ENCODE data around the gene GRAMD2A. TPM values are rescaled to one million over a fixed set of nuclear protein-coding genes. Genes with fewer than 3 reads are reported as not detected.

Gene GRAMD2A
- total RNA-seq, 1 experiment from 2014 or later = 1.3 TPM

- no peak overlapping the region for H3K27ac Mint-ChIP-seq
- no peak overlapping the region for H3K4me2 ChIP-seq (ENCODE audit: insufficient read depth, insufficient read length, low read length)
- H3K4me1 ChIP-seq (ENCODE audit: insufficient read depth, low read length) = no peaks in the 10 kb centered on the region
These were observed 36.0 kb downstream of the GRAMD2A start for GRCh38 chr15:72161361-72162132.

More at GRCh38 chr15:72161361-72162132, 36.0 kb downstream of the GRAMD2A start:
- Histone ChIP-seq H3K56ac (ENCODE audit: insufficient read length, low read depth, low read length) (no peak overlapping the region), H2BK15ac (ENCODE audit: low read depth, low read length) (no peak overlapping the region), H3K79me1 (ENCODE audit: insufficient read depth, low read depth, low read length, poor library complexity, severe bottlenecking) (no peaks in the 10 kb centered on the region), H4K8ac (replicated peaks; ENCODE audit: insufficient read length, low read depth, low read length) (no peak overlapping the region), H3K23ac (ENCODE audit: insufficient read length, low read depth, low read length) (no peak overlapping the region), H2BK5ac (ENCODE audit: insufficient read length, low read length) (no peak overlapping the region), H3K9ac (ENCODE audit: extremely low read depth, insufficient read length, low read length) (no peak overlapping the region), H3K14ac (ENCODE audit: insufficient read depth, low read length) (no peak overlapping the region), H3K27me3 (ENCODE audit: insufficient read depth, low read length) (no peaks in the 10 kb centered on the region), H3K9me3 (ENCODE audit: control insufficient read depth, low read depth, low read length) (no peaks in the 10 kb centered on the region), H4K91ac (ENCODE audit: insufficient read length, low read depth, low read length) (no peak overlapping the region), H3K27ac (ENCODE audit: insufficient read length, low read depth, low read length) (no peak overlapping the region), H3K79me2 (ENCODE audit: insufficient read depth, low read length) (no peaks in the 10 kb centered on the region), H3K18ac (ENCODE audit: insufficient read length, low read depth, low read length) (no peak overlapping the region), H2AFZ (ENCODE audit: low read length) (no peak overlapping the region), H3T11ph (ENCODE audit: low read length) (no peak overlapping the region), H3K23me2 (ENCODE audit: insufficient read length, low read depth, low read length, poor library complexity, severe bottlenecking) (no peaks in the 10 kb centered on the region), H2AK5ac (ENCODE audit: insufficient read length, low read length) (no peak overlapping the region), H2BK20ac (ENCODE audit: low read depth, low read length, poor library complexity, severe bottlenecking) (no peak overlapping the region), H4K20me1 (ENCODE audit: control insufficient read depth, insufficient read depth, insufficient read length) (no peaks in the 10 kb centered on the region), H3K4ac (ENCODE audit: low read depth, low read length) (no peak overlapping the region), H4K5ac (ENCODE audit: insufficient read length, low read depth, low read length) (no peak overlapping the region), H2BK12ac (ENCODE audit: insufficient read length, low read depth, low read length) (no peak overlapping the region), H2BK120ac (ENCODE audit: low read depth, low read length, poor library complexity, severe bottlenecking) (no peak overlapping the region)
- no peaks in the 10 kb centered on the region; a peak in 1 of 5 replicates for H3K9me3 Mint-ChIP-seq
- no peak for DNase-seq
- peaks cover 6 to 7% of the 10 kb centered on the region in 2 experiments; a peak in 3 of 4 replicates for H3K4me1 Mint-ChIP-seq
- no peak for TF ChIP-seq CTCF (conservative IDR thresholded peaks at IDR 0.05)
- H3K4me3 Mint-ChIP-seq = no peak overlapping the region
- peaks cover 0 to 2% (median 0%) of the 10 kb centered on the region in 3 experiments; a peak in 1 of 7 replicates for H3K36me3 Mint-ChIP-seq (ENCODE audit: insufficient read depth in 1 of 3, low read depth in 3 of 3)
- no CpG with 5 or more reads among the region's 7 CpGs for WGBS (ENCODE audit: extremely low coverage, insufficient read length, low lambda C conversion rate)
- H3K27me3 Mint-ChIP-seq (ENCODE audit: low read depth) = no peaks in the 10 kb centered on the region; the same call in 1 of the 2 replicates
